Left ventricle myocardium inferior (tissue), 1 donor: ENCODE data around the gene ZNF646. TPM values are rescaled to one million over a fixed set of nuclear protein-coding genes. Genes with fewer than 3 reads are reported as not detected.

Experiments used
- DNase-seq: peaks from one replicate; pipeline ENCODE4 v3.0.0-alpha.2; 2020
- H3K27ac ChIP-seq: fragments of 200-600 bp; replicated peaks from 2 replicates; pipeline ENCODE4 v1.8.0; 2021
- H3K27me3 ChIP-seq: fragments of 200-600 bp; 2 replicates; pipeline ENCODE4 v1.8.0; 2021; ENCODE audit warnings: low read depth
- H3K36me3 ChIP-seq: fragments of 200-600 bp; 2 replicates; pipeline ENCODE4 v1.8.0; 2021
- H3K4me1 ChIP-seq: fragments of 200-600 bp; 2 replicates; pipeline ENCODE4 v1.8.0; 2021
- H3K4me3 ChIP-seq: fragments of 200-600 bp; 2 replicates; pipeline ENCODE4 v1.8.0; 2021; ENCODE audit warnings: mild to moderate bottlenecking, moderate library complexity
- H3K9me3 ChIP-seq: fragments of 200-600 bp; replicated peaks from 2 replicates; pipeline ENCODE4 v1.8.0; 2021
- intact Hi-C: fragments of 100-400 bp; cut with micrococcal nuclease; formaldehyde crosslinking; loops from one replicate; pipeline ENCODE4 v1.11.0; 2022
- total RNA-seq: library from RNA; stranded (reverse); fragmentation: NEBNext Ultra II Directional; extraction: Animal tissue kit (Norgen Biotek cat#: 25700); gene quantifications from one replicate; pipeline ENCODE4 v1.2.1, GENCODE V29; 2021
- TF ChIP-seq, protein P1 (sequence below): fragments of 200-600 bp; IDR thresholded peaks from 2 replicates; pipeline ENCODE4 v1.8.0; 2021; ENCODE audit warnings: antibody characterized with exemption, mild to moderate bottlenecking, borderline replicate concordance
- donor health status: DM: no; HTN: yes; CAD: no; lungs with severe emphysema.

Gene ZNF646
- total RNA-seq, 1 donor from 2014 or later, result 9.6 TPM

DNA sequence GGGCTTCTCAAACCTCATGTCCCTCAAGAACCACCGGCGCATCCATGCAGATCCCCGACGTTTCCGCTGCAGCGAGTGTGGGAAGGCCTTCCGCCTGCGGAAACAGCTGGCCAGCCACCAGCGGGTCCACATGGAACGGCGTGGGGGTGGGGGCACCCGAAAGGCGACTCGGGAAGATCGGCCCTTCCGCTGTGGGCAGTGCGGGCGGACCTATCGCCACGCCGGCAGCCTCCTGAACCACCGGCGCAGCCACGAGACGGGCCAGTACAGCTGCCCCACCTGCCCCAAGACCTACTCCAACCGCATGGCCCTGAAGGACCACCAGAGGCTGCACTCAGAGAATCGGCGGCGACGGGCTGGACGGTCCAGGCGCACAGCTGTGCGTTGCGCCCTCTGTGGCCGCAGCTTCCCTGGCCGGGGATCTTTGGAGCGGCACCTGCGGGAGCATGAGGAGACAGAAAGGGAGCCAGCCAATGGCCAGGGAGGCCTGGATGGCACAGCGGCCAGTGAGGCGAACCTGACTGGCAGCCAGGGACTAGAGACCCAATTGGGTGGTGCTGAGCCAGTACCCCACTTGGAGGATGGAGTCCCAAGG is 5.9 kb downstream of the ZNF646 start:
- no peak for DNase-seq
- Histone ChIP-seq H3K36me3 (peaks cover 87% of the 10 kb centered on the region), H3K4me1 (peaks cover 27% of the 10 kb centered on the region), H3K27ac (no peak overlapping the region), H3K27me3 (no peaks in the 10 kb centered on the region), H3K4me3 (no peak overlapping the region), H3K9me3 (no peaks in the 10 kb centered on the region)
- TF ChIP-seq, protein P1, sequence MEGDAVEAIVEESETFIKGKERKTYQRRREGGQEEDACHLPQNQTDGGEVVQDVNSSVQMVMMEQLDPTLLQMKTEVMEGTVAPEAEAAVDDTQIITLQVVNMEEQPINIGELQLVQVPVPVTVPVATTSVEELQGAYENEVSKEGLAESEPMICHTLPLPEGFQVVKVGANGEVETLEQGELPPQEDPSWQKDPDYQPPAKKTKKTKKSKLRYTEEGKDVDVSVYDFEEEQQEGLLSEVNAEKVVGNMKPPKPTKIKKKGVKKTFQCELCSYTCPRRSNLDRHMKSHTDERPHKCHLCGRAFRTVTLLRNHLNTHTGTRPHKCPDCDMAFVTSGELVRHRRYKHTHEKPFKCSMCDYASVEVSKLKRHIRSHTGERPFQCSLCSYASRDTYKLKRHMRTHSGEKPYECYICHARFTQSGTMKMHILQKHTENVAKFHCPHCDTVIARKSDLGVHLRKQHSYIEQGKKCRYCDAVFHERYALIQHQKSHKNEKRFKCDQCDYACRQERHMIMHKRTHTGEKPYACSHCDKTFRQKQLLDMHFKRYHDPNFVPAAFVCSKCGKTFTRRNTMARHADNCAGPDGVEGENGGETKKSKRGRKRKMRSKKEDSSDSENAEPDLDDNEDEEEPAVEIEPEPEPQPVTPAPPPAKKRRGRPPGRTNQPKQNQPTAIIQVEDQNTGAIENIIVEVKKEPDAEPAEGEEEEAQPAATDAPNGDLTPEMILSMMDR, result no peak
- intact Hi-C loops, result no loop called here

DNA sequence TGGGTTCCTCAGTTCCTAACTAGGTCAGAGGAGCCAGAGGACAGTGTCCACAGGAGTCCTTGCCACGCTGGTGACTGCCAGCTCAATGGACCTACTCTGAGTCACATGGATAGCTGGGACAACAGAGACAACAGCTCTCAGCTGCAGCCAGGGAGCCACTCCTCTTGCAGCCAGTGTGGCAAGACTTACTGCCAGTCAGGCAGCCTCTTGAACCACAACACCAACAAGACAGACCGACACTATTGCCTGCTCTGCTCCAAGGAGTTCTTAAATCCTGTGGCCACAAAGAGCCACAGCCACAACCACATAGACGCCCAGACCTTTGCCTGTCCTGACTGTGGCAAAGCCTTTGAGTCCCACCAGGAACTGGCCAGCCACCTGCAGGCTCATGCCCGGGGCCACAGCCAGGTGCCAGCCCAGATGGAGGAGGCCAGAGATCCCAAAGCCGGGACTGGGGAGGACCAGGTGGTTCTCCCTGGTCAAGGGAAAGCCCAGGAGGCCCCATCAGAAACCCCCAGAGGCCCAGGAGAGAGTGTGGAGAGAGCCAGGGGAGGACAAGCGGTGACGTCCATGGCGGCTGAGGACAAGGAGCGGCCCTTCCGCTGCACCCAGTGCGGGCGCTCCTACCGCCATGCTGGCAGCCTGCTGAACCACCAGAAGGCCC is 6.7 kb downstream of the ZNF646 start:
- Histone ChIP-seq H3K4me1 (peaks cover 20% of the 10 kb centered on the region), H3K4me3 (no peak overlapping the region), H3K9me3 (no peaks in the 10 kb centered on the region), H3K36me3 (peaks cover 92% of the 10 kb centered on the region), H3K27ac (no peak overlapping the region), H3K27me3 (no peaks in the 10 kb centered on the region)
- DNase-seq, result no peak
- TF ChIP-seq, protein P1, result no peak
- intact Hi-C loops, result no loop called here

DNA sequence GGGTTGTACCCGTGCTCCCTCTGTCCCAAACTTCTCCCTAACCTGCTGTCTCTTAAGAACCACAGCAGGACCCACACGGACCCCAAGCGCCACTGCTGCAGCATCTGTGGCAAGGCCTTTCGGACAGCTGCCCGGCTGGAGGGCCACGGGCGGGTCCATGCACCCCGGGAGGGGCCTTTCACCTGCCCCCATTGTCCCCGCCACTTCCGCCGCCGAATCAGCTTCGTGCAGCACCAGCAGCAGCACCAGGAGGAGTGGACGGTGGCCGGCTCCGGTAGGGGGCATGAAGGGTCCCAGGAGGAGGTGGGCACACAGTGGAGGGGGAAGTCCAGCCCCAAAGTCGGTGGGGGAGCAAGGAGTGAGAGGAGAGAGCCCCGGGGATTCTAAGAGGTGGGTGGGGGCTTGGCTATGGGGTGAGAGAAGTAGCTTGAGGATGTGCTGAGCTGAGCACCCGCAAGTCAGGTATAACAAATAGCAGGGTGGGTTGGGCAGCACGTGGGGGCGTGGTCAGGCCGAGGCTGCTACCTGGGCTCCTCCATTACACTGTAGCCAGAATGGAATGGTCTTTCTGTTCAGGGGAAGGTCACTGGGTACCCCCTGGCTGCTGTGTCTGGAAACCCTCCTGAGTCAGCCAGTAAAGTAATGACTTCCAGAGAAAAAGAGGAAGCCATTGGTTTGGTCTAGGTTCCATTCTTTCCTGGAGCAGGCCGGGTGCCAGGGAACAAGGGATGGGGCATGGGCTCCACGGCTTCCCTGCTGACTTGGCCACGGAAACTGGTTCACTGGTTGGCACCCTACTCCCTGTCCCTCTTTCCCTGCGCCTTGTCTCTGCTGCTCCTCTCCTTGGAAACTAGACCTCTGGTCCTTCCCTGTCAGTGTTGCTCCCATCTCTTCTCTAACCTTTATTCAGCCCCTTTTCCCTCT is 7.5 kb downstream of the ZNF646 start:
- H3K4me3 ChIP-seq, result no peak overlapping the region
- no peaks in the 10 kb centered on the region for H3K9me3 ChIP-seq
- intact Hi-C loops, result no loop called here
- H3K36me3 ChIP-seq, result peaks cover 88% of the 10 kb centered on the region
- no peak overlapping the region for H3K27ac ChIP-seq
- peaks cover 20% of the 10 kb centered on the region for H3K4me1 ChIP-seq
- DNase-seq, result no peak
- TF ChIP-seq, protein P1, result no peak
- no peaks in the 10 kb centered on the region for H3K27me3 ChIP-seq

DNA sequence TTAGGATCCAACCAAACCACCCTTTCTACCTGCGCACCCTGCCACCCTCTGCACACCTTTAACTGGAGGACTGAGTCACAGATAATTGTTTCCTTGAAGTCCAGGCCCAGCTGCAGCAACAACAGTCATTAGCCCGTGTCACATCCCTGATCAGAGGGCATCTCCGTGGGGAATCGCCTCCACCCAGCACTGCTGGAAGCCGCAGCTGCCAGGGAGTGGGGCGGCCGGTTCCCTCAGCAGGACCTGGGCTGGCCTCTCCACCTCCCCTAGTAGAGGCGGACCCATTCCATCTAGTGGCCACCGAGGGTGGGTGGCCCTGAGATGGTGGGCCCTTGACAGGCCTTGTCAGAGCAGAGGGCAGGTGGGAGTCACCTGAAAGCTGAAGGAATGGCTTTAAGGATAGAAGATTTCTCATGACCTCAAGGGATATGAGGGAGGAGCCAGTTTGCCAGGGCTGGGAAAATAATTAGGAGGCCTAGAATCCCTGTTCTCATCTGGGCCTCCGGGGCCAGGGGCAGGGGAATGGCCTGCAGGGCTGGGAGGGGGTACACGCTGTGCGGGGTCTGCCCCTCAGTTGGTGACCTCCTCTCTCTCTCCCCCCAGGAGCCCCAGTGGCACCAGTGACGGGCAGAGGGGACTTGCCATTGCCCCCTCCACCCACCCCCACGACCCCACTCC is 8.3 kb downstream of the ZNF646 start:
- DNase-seq, result no peak
- intact Hi-C loops, result no loop called here
- peaks cover 20% of the 10 kb centered on the region for H3K4me1 ChIP-seq
- no peaks in the 10 kb centered on the region for H3K27me3 ChIP-seq
- peaks cover 88% of the 10 kb centered on the region for H3K36me3 ChIP-seq
- H3K27ac ChIP-seq, result no peak overlapping the region
- no peak overlapping the region for H3K4me3 ChIP-seq
- TF ChIP-seq, protein P1, result no peak
- no peaks in the 10 kb centered on the region for H3K9me3 ChIP-seq

DNA sequence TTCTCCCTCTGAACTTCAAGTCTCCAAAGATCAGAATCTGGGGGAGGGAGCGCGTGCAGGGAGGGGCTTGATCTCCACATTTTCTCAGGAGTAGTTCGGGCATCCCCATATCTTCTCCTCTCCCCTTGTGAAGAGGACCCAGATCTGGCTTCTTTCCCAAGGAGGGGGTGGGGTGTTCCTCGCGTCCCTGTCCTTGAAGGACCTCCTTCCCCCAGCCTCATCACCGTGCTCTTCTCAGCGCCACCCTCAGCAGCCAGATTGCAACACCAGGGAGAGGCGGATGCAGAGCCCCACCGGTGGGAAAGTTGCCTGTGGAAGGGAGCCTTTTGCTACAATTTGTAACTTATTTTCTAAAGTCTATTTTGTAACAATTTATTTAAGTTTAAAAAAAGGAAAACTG is 8.9 kb downstream of the ZNF646 start:
- Histone ChIP-seq H3K9me3 (no peaks in the 10 kb centered on the region), H3K4me3 (no peak overlapping the region), H3K27me3 (no peaks in the 10 kb centered on the region), H3K4me1 (peaks cover 20% of the 10 kb centered on the region), H3K27ac (no peak overlapping the region), H3K36me3 (peaks cover 83% of the 10 kb centered on the region)
- TF ChIP-seq, protein P1, result no peak
- intact Hi-C loops, result no loop called here
- no peak for DNase-seq
